NCI-H2171 (cell line): ENCODE measurements around the gene PRR14.
"Not testable (repeated sequence)": the region's sequence is repeated elsewhere in the genome, so short reads cannot be mapped to it uniquely, and the experiment has no call there.

Experiments
- DNase-seq: peaks from one replicate; lab custom pipeline; 2025; lab: John Stamatoyannopoulos, UW

The PRR14 gene

GRCh38 chr16:30632454-30632853, 18.3 kb upstream of the PRR14 start:
- DNase-seq: not testable (repeated sequence)

- no peak for DNase-seq
Measured at GRCh38 chr16:30633526-30633925, 17.2 kb upstream of the PRR14 start.

DNA sequence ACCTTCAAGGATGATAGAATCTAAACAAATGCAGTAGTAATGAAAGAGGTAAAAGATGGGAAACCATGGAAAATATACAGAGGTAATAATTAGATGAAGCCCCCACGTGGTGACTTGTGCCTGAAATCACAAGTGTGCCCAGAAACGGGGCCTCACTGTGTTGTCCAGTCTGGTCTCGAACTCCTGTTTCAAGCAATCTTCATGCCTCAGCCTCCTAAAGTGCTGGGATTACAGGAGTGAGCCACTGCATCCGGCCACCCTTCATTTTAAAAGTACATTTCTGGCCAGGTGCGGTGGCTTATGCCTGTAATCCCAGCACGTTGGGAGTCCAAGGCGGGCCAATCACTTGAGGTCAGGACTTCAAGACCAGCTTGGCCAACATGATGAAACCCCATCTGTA, 14.2 kb upstream of the PRR14 start:
- DNase-seq: no peak

- not testable (repeated sequence) for DNase-seq
Measured at GRCh38 chr16:30637139-30637538, 13.6 kb upstream of the PRR14 start.

- DNase-seq: peak; percentile 36
Measured at GRCh38 chr16:30637944-30638343, 12.8 kb upstream of the PRR14 start.

DNA sequence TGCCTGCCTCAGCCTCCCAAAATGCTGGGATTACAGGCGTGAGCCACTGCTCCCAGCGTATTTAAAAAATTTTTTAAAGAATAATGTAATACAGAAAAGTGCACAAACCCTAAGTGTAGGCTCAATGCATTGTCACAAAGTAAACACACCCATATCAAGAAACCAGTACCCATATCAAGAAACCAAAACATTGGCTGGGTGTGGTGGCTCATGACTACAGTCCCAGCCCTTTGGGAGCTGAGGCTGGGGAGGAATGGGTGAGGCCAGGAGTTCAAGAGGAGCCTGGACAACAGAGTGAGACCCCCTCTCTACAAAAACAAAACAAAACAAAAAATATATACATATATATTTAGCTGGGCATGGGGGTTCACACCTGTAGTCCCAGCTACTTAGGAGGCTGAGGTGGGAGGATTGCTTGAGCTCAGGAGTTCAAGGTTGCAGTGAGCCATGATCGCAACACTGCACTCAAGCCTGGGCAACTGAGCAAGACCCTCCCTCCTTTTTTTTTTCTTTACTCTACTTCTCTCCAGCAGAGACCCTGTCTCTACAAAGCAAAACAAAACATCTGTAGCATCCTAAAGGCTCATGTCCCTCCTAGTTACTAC, 9.3 kb upstream of the PRR14 start:
- no peak for DNase-seq

DNA sequence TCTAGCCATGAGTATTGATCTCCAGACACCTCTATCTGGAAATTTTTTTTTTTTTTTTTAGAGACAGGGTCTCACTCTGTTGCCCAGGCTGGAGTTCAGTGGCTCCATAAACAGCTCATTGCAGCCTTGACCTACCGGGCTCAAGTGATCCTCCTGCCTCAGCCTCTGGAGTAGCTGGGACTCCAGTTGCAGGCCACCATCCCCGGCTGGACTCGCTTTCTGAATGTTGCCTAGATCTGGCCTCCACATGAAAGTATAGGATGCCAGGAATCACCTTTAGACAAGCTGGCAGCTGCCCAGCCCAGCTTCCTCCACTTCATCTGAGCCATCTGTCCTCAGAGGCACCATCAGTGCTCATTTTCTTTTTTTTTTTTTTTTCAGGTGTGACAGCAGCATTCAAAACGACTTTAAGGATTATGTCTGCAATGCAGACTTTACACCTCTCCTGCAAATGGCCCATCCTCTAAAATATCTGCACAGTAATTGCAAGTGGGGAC, 6.4 kb upstream of the PRR14 start:
- DNase-seq: peak; percentile 81

GRCh38 chr16:30645727-30646126, 5.0 kb upstream of the PRR14 start:
- no peak for DNase-seq

- DNase-seq: no peak
Measured at GRCh38 chr16:30647274-30647571, 3.5 kb upstream of the PRR14 start.

DNA sequence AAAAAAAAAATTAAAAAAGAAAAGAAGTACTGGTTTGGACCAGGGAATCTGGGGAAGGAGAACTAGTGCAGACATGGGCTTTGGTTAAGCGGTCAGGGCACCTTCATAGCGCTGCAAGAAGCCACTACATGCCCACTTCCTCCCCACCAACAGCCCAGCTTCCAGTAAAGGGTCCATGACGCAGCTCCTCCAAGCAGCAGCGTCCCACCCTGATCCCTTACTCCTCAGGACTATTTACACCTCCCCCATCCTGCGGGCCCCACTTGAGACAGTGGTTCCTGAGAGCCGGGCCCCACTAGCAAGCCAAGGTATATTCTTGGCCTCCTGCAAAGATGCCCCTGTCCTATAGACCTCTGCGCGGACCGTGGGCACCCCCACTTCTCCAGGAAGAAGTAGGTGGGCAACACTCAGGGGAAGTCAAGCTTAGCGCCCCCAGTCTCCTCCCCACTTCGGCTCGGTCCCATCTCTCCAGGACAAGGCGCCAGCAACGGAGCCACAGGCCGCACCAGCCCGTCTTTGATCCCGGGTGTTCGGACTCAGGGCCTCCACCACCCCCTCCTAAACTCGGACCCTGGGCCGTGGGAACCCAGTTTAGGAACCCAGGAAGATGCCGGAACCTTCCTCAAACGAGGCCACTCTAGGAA, 913 bp upstream of the PRR14 start:
- DNase-seq: no peak

DNA sequence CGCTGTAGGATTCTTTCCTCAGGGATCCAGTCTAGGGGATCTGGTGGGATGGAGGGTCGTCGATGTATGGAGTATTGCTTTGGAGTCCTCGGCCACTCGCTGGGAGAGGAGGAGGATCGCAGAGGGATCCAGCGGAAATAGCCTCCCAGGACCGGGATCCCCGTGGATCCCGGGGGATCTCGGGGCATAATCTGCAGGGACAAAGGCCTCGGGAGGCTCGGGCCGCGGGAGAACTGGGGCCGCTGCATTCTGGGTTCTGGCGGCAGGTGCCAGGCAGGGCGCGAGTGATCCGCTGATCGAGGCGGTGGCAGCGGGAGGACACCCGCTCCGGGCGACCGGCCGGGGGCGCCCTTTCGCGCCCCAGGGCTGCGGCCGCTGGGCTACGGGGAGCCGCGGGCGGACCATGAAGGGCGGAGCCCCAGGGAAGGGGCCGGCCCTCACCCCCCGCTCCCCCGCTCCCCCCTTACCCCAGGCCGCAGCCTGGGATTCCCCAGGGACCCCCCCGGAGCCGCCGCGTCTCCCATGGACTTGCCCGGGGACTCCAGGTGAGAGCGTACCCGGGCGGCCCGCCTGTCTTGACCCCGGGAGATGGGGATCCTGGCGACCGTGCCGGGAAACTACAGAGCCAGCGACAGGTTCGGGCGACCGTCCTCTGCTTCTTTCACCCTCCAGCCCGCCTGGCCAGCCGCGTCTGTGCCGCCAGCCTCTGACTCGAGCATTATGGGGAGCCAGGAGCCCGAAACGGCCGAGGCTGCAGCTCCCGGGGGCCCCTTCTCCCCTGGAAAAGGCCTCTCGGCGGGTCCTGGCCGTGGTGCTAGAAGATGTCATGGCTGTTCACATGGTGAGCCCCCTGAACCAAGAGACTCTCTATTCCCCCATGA, 604 bp downstream of the PRR14 start:
- peak; percentile 36 for DNase-seq

GRCh38 chr16:30652005-30652296, 1.2 kb downstream of the PRR14 start:
- no peak for DNase-seq

- no peak for DNase-seq
Measured at GRCh38 chr16:30652718-30653117, 2.0 kb downstream of the PRR14 start.

DNA sequence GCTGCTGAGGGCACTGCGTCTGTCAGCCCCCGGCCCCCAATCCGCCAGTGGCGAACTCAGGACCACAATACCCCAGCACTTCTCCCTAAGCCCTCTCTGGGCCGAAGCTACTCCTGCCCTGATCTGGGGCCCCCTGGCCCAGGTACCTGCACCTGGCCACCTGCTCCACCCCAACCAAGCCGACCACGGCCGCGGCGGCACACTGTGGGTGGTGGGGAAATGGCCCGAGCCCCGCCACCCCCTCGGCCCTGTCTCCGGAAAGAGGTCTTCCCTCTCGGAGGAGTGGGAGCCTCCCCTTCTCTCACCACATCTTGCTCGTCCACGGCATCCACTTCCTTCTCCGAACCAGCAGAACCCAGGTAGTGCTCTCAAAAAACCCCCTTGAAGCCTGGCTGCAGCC, 4.1 kb downstream of the PRR14 start:
- no peak for DNase-seq

DNA sequence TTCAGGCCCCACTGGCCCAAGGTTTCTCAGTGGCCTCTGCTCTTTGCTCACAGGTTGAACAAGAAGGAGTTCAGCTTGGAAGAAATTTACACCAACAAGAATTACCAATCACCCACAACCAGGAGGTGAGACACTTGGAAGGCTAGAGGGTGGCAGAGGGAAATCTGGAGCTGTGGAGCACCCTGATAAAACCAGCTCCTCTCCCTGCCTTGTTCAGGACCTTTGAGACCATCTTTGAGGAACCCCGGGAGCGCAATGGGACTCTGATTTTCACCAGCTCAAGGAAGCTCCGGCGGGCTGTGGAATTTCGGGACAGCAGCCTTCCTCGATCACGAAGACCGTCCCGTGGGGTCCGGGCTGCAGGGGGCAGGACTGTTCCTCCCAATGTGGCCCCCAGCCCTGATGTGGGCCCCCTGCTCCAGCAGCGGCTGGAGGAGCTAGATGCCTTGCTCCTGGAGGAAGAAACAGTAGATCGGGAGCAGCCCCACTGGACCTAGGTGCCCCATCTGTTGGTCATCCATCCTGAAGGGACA, 5.1 kb downstream of the PRR14 start:
- DNase-seq: no peak

DNA sequence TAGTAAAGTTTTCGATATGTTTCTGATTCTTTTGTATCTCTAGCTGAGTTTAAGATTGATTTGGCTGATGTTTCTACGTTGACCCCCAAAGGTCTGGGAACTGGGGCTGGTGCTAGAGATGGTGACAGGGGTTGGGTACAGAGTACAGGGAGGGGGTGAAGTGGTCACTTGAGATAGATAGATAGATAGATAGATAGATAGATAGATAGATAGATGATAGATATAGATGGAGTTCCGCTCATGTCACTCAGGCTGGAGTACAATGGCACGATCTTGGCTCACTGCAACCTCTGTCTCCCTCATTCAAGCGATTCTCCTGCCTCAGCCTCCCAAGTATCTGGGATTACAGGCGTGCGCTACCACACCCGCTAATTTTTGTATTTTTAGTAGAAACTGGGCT, 5.6 kb downstream of the PRR14 start:
- no peak for DNase-seq

- no peak for DNase-seq
Measured at GRCh38 chr16:30656974-30657865, 6.5 kb downstream of the PRR14 start.

- DNase-seq: peak; percentile 99
Measured at GRCh38 chr16:30657866-30658730, 7.3 kb downstream of the PRR14 start, which contains the start of gene FBRS. Gene FBRS, plus strand, starts transcription at chr16:30658431. Its CDS starts 1,088 bp downstream, at chr16:30659519.

- peak; percentile 92 for DNase-seq
Measured at GRCh38 chr16:30658731-30659506, 8.2 kb downstream of the PRR14 start.
